Amniotic epithelial cell (primary cell): ENCODE measurements around the gene KLF5.
A peak's percentile ranks its signal among the peaks of the same experiment; 100 is the strongest.

ENCODE experiments used
- DNase-seq: peaks from one replicate; pipeline ENCODE4 v3.0.0-alpha.2; 2010; ENCODE audit warnings: low read depth

KLF5 gene

DNA sequence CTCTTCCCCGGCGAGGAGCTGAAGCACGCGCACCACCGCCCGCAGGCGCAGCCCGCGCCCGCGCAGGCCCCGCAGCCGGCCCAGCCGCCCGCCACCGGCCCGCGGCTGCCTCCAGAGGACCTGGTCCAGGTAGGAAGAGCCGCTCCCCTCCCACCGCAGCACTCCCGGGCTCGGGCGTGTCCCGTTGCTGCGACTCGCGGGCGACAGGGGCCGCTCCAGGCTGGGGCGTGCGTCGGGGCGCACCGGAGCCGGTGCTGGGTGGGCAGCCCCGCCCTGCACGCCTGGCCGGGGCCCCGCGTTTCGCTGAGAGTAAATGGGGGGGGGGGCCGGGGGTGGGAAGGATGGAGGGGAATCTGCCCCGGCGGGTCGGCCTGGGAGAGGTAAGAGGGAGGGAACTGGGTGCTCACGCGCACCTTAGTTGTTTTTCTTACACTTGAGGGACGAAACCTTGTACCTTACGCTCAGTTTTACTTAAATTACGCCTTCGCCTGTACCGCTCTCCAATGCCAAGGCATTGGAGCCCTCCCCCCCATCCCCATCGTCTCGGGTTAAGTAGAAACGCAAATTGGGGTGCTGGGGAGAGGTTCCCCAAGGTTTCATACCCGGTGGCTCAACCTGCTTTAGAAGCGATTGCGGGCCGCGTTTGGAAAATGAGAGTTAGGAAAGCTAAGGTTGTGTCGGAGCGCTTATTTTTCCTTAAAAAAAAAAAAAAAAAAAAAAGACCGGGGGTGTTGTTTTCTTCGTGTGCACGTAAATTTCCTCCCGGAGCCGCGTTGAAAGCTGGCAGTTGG, 850 bp downstream of the KLF5 start:
- no peak for DNase-seq

DNA sequence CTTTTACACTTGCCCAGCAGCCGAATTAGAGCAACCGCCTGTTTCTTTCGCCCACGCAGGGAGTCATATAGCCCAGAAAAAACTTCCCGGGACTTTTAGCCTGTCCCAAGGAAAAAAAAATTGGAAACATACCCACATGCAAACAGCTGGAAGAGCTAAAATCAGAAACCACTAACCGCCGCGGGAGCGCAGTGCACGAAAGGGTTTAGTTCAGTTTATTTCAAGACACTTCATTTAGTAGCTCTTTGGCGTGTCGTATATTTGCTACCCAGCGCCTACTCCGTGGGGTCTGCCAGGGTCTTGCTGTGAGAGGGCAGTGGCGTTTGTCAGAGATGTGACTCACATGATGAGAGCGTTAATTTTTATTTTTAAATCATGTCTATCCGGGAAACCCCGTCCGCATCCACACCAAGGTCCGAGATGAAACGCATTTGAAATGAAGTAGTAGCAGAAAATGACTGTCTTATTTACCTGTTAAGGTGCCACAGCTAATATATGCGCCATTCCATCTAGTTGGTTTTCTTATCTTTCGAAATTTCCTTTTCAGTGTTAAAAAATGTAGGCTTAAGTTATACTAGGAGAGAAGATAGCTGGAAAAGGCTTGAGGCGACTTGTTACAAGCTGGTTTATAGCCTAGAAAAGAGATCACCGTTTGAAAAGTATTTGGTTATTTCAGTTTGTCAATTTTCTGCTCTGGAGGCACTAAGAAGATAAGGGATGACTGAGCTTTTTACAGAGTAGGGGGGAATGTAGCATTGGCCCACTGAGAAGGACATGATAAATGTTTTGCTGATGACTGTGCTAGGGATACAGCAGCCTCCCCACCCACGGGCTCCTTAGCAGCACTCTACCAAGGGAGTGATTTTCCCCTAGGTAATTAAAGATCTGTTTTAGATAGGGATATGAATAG, 1.7 kb downstream of the KLF5 start:
- DNase-seq, result peak; percentile 67

DNA sequence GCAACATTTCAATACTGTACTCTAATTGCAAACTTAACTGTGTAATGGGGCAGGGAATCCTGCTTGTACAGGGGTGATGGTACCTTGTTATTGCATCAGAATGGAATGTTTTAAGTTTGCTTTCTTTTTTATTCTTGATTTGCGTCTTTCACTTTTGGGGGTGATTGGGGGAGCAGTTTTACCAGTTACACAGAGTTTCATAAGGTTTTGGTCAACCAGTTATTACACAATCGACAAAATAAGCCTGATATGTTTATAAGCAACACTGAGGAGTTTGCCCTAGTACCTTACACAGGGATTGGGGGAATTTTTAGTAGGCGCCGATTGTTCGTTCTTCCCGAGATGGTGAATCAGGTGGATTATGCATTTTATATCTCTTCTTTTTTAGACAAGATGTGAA, 2.7 kb downstream of the KLF5 start:
- DNase-seq, result no peak

DNA sequence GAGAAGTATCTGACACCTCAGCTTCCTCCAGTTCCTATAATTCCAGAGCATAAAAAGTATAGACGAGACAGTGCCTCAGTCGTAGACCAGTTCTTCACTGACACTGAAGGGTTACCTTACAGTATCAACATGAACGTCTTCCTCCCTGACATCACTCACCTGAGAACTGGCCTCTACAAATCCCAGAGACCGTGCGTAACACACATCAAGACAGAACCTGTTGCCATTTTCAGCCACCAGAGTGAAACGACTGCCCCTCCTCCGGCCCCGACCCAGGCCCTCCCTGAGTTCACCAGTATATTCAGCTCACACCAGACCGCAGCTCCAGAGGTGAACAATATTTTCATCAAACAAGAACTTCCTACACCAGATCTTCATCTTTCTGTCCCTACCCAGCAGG, 3.1 kb downstream of the KLF5 start:
- DNase-seq, result no peak

DNA sequence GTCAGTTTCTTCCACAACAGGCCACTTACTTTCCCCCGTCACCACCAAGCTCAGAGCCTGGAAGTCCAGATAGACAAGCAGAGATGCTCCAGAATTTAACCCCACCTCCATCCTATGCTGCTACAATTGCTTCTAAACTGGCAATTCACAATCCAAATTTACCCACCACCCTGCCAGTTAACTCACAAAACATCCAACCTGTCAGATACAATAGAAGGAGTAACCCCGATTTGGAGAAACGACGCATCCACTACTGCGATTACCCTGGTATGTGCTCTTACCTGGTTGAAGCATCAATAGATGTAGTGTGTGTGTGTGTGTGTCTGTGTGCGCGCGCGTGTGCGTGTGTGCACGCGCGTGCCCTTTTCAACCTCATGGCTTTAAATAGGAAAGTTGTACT, 3.7 kb downstream of the KLF5 start:
- DNase-seq, result no peak

DNA sequence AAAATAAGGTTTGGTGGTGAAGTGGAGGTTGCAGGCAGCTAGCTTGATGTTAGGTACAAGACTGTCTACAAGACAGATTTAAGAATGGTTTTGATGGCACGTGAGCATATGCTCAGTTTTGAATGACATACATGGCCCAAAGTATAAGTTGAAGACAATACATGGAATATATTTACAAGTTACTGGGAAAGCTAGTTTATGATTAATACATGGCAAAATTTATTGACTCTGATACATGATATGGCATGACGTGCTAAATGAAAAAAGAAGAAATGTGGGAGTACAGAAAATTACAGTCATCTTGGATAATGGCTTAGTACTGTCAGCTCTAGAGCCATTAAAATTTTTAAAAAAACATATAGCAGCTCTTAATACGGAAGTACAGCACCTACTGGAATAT, 4.4 kb downstream of the KLF5 start:
- no peak for DNase-seq

DNA sequence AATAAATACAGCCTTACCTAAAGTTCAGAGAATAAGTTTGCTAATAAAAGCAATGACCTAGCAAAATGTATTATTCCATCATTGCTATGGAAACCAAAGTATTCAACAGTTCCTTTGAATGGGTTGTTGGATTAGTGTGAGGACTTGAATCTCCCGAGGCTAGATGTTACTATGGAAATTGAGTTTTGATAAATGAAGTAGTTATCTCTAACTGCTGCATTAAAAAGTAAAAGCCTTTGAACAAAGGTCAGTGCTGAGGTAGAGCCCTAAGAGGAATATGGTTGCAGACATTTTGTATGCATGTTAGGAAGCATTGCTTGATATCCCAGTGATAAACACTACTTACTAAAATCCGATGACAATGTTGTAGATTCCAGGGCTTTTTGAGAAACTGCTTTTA, 6.2 kb downstream of the KLF5 start:
- DNase-seq, result no peak

DNA sequence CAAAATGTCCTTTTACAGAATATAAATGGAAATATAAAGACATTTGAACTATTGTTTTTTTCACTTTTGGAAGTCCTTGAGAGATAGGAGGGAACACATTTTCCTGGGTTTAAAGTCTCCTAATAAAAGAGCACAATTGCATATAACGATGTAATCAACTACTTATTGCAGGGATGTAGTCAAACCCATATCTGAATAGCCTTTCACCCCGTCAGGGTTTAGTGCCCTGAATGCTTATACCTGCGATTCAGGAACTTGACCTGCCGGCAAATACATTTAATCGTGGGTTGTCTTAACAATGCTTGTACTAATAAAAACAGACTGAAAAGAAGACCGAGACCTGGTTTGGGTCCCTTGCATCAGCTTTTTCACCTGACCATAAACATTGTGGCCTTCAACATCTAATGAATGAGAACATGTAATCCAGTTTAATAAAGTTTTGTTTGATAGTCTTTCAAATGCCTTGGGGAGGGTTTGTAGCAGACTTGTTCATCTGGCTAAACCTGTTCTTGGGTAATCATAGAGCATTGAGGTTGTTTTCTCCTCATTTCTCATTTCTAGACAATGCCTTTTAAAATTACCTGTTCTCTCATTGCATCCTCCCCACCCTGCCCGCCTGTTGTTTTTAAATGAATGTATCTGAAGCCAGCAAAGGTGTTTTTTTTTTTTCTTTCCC, 7.0 kb downstream of the KLF5 start:
- no peak for DNase-seq

DNA sequence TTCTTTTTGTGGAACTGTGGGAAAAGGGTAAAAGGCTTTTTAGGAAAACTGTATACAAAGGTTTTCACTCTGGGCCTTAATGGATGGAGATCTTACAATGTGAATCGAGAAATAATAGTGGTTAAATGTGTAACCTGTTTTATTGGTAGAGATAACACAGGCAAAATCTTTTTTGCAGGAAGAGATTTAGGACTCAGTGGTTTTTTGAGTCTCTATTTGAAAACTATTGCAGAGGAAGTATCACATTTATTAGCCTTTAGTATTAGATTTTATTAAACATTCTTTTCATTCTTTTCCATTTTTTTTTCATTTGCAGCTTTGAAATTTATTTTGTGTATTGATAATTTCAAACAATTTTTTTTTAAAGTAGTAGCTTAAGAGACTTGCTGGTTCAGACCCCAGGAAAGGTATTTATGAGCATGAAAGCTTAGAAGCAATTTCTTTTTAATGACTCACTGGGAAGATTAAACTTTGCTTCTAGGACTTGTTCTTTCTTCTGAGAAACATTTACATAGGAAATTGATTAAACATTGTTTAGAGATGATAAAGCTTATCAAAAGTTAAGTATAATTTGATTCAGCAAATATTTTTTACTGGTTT, 10.5 kb downstream of the KLF5 start:
- DNase-seq, result peak; percentile 58

DNA sequence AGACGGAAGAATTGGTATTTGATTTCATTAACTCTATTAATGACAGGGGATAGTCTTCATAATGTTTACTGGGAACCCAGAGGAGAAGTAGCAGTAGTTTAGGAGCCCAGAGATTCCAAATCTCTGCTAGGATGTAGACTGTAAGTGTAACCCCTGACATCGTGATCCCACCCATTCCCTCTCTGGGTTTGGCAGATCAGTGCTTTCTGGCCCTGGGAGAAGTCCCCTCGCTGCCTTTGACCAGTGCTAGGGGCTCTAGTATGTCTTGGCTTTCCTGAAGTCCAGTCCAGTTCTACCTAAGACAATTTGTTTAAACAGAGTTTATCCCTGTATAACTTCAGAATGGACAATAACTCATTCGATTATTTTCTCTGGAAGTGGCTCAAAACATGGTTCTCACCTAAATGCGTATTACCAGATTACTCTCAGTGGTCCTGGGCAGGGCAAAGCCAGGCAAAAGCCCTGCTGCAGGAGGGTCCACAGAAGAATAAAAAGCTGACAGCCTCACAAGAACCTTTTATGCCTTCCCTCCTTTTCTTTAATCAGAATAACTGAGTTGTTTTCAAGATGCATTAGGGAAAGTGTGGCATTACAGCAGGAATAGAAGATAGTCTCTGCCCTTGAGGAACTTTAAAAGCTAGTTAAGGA, 11.8 kb downstream of the KLF5 start:
- no peak for DNase-seq

DNA sequence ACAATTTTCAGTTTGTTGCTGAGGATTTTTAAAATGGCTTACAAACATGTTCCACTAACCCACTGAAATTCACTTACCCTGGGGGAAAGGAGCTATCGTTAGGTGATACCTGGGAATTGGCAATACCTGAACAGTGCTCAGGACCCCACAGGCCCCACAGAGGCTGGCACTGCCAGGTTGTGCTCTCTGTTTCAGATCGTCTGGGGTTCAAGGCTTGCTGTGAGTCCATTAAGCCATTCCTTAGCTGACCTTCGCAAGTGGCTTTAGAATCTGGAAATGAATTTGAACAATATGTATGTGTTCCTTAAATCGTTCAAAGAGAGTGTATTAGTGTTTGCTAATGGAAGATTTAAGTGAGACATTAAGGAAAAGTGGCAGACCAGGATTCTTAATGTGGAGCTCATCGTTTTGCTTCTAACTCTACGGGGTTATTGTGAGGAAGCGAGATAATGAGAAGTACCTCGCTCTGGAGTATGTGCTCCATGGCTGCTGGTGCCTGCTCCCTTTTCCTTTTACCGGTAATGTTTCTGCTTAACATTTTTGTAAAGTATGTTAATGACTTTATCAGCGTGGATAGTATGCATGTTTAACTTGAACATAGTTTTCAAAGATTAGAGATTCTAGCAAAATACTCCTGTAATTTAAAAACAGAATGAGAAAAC, 13.6 kb downstream of the KLF5 start:
- DNase-seq, result no peak

DNA sequence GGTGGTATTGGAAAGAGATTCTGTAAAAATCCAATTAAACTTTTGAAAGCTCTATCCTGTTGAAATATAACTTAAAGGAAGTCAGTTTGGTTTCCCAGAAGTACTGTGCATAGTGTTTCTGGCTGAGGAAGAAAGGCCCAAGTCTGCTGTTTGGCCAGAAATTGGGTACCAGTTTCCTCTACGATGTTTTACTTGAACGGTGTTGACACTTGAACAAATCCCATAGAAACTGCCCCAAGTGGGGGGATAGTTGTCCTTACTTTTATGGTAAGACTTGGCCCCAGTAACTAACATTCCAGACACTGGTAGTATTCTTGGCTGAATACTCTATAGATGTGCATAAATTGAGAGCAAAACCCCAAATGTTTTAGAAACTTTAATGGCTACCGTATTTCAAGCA, 14.2 kb downstream of the KLF5 start:
- DNase-seq, result no peak

DNA sequence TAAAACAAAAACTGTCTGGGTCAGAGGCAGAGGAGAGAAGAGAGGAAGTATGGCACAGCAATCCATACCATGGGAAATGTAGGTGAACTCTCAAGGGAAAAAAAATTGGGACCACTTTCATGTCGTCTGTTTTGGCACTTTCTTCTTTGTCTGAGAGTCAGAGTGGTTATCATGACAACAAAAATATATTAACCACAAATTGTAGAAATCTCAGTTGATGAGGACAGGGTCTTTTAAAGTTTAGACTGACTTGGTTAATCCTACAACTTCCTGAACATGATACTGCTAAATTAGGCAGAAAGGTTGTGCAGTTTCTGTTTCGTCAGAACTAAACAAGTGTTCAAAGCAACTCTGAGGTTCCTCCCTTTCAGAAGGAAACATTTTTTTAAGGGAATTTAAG, 15.2 kb downstream of the KLF5 start:
- peak; percentile 51 for DNase-seq

DNA sequence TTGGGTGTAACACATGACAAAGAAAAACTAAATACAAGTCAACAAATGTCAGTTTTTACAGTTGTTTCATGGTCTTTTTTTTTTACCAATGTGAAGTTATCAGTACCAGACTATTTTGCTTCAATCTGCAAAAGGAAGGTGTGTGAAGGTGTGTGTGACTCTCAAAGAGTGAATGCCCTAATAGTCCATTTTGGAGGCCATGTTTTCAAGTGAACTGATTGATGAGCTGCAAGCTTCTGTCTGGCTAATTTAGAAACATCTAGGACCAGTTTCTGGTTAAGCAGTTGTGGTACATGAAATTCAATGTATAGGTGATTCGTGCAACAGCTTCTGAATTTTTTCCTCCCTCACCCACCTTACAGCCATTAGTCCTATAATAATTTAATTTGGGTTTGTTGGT, 16.1 kb downstream of the KLF5 start:
- DNase-seq, result no peak

DNA sequence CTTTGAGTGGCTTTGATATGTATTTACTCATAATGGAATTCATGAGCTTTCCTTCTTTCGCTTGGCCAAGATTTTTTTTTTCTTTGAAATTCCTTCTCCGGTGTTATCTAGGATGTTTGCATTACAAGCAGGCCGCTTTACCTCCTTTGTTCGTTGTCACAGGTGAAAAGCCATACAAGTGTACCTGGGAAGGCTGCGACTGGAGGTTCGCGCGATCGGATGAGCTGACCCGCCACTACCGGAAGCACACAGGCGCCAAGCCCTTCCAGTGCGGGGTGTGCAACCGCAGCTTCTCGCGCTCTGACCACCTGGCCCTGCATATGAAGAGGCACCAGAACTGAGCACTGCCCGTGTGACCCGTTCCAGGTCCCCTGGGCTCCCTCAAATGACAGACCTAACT, 16.7 kb downstream of the KLF5 start:
- no peak for DNase-seq

DNA sequence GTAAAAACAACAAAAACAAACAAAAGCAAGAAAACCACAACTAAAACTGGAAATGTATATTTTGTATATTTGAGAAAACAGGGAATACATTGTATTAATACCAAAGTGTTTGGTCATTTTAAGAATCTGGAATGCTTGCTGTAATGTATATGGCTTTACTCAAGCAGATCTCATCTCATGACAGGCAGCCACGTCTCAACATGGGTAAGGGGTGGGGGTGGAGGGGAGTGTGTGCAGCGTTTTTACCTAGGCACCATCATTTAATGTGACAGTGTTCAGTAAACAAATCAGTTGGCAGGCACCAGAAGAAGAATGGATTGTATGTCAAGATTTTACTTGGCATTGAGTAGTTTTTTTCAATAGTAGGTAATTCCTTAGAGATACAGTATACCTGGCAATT, 17.1 kb downstream of the KLF5 start:
- DNase-seq, result no peak

DNA sequence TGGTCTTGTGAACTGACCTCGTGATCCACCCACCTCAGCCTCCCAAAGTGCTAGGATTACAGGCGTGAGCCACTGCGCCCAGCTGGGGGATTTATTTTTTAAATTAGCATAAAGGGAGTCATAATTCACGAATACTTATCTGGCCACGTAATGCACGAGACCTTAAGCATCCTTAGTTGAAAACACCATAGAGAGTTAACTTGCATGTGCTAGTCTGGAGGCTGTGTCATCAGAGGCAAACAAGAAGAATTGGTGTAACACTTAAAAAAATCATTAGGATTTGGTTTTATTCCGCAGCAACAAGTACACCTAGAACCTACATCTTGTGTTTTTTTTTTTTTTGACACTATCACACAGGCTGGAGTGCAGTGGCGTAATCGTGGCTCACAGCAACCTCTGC, 19.1 kb downstream of the KLF5 start:
- DNase-seq, result no peak

DNA sequence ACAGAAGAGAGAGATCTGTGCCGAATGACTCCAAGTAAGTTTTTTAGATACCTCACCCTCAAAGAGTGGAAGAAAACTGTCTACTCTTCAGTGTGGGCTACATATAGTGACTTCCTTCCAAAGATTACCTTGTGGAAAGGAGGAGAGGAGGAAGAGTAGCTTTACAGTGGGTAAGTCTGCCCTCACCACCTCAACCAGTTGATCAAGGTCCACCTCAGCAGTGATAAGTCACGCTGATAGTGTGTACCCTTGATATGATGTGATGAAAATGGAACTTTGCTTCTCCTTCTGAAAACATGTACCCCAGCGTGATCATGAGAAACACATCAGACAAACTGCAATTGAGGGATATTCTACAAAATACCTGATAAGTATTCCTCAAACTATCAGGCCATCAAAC, 20.6 kb downstream of the KLF5 start:
- no peak for DNase-seq

DNA sequence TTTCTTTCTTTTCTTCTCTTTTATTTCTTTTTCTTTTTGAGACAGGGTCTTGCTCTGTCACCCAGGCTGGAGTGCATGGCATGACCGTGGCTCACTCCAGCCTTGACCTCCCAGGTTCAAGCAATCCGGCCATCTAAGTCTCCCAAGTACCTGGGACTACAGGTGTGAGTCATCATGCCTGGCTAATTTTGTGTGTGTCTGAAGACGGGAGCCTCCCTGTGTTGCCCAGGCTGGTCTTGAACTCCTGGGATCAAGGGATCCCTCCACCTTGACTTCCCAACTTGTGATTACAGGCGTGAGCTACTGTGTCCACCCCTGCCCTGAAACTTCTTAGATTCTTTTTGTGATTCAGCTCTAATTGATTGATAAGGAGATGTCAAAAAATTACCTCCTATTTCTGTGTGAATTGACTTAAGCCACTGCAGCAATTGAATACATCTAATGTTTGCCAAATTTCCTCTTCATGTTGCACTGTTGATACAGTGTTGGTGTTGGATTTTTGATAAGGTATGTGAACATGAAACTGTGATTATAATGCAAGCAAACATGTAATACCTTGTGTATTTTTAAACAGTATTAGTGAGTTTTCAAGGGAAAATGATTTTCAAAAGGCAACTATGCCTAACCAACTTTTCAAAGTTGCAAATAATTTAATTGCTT, 22.6 kb downstream of the KLF5 start:
- DNase-seq, result no peak

DNA sequence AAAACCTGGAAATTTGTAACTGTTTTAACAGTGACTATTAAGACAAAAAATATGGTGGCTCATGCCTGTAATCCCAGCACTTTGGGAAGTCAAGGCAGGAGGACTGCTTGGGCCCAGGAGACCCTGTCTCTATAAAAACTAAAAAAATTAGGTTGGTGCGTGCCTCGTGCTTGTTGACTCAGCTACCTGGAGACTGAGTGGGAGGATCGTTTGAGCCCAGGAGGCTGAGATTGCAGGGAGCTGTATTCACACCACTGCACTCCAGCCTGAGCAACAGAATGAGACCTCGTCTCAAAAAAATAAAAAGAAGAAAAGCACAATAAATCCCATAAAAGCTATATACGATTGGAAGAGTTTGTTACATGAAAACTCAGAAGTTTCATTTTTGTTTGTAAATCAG, 23.7 kb downstream of the KLF5 start:
- no peak for DNase-seq

DNA sequence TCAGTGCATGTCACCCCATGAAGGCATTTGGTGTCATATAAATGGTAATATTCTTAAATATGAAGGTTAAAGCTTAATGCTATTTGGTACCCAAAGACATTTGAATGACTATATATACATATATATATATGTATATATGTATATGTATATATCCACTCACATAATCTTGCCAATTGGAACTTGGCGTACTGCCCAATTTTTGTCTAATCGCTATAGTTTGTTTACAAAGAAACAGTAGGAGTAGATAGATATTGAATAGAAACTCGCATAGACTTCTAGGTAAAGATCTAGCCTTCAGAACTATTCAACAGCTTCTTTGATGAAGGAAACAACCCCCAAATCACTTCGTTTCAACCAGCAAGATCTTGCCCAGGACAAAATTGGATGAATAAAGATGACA, 24.1 kb downstream of the KLF5 start:
- no peak for DNase-seq
